Measurements from ENCODE around the gene SERP1. TPM values are rescaled to one million over a fixed set of nuclear protein-coding genes. Genes with fewer than 3 reads are reported as not detected.
"Not testable (repeated sequence)": the region's sequence is repeated elsewhere in the genome, so short reads cannot be mapped to it uniquely, and the experiment has no call there.

Gene SERP1
- polyA plus RNA-seq, 1 of the 3 experiments (the other 2 are of a cell fraction): 77.4 TPM

GRCh38 chr3:150503402-150504099, 42.7 kb downstream of the SERP1 start:
- Histone ChIP-seq H2AFZ (ENCODE audit: low read depth) (no peak overlapping the region), H3K27ac (ENCODE audit: low read depth in 2 of 2, low read length in 1 of 2) (no peak overlapping the region), H3K27me3 (ENCODE audit: insufficient read depth) (no peaks in the 10 kb centered on the region), H3K36me3 (replicated peaks in 1 of 2; ENCODE audit: control insufficient read depth in 1 of 2, insufficient read depth in 2 of 2, low read length in 1 of 2) (no peaks in the 10 kb centered on the region), H3K9me3 (no peaks in the 10 kb centered on the region), H4K20me1 (ENCODE audit: insufficient read depth) (no peaks in the 10 kb centered on the region), H3K4me1 (ENCODE audit: control insufficient read depth in 1 of 2, insufficient read depth in 2 of 2, low read depth in 1 of 2, low read length in 1 of 2) (no peaks in the 10 kb centered on the region), H3K79me2 (ENCODE audit: insufficient read depth) (no peaks in the 10 kb centered on the region), H3K9me2 (no peaks in the 10 kb centered on the region), H3K9ac (no peak overlapping the region), H3K4me3 (ENCODE audit: low read depth in 2 of 2, low read length in 1 of 2) (no peak overlapping the region), H3K4me2 (no peak overlapping the region), H3F3A (replicated peaks; ENCODE audit: insufficient read depth) (peaks cover under 1% of the 10 kb centered on the region)
- WGBS (ENCODE audit: low lambda C conversion rate): 75% methylated on average over 2 of the region's 5 CpGs
- DNase-seq: no peak
- POLR2A ChIA-PET: no interaction called here
- TF ChIP-seq SIN3A (IDR thresholded peaks at IDR 0.05; ENCODE audit: borderline replicate concordance, low read depth, low read length) (no peak), RCOR1 (IDR thresholded peaks at IDR 0.05; ENCODE audit: low read length) (no peak), GABPA (IDR thresholded peaks at IDR 0.05; ENCODE audit: low read depth) (no peak), FOXM1 (IDR thresholded peaks at IDR 0.05; ENCODE audit: low read depth) (no peak), RFX5 (IDR thresholded peaks at IDR 0.05; ENCODE audit: low read length) (no peak), SMC3 (IDR thresholded peaks at IDR 0.05; ENCODE audit: low read depth, low read length) (no peak), POLR2AphosphoS5 (IDR thresholded peaks at IDR 0.05; ENCODE audit: low read depth, low read length) (no peak), RXRA (IDR thresholded peaks at IDR 0.05; ENCODE audit: borderline replicate concordance, low read depth) (no peak), YY1 (IDR thresholded peaks at IDR 0.05; ENCODE audit: low read depth) (no peak), CHD2 (IDR thresholded peaks at IDR 0.05; ENCODE audit: low read length, partially characterized antibody) (no peak), MXI1 (IDR thresholded peaks at IDR 0.05; ENCODE audit: low read depth, low read length) (no peak), EZH2phosphoT487 (IDR thresholded peaks at IDR 0.05; ENCODE audit: borderline replicate concordance, low read depth) (no peak)
- TF ChIP-seq, protein P1, sequence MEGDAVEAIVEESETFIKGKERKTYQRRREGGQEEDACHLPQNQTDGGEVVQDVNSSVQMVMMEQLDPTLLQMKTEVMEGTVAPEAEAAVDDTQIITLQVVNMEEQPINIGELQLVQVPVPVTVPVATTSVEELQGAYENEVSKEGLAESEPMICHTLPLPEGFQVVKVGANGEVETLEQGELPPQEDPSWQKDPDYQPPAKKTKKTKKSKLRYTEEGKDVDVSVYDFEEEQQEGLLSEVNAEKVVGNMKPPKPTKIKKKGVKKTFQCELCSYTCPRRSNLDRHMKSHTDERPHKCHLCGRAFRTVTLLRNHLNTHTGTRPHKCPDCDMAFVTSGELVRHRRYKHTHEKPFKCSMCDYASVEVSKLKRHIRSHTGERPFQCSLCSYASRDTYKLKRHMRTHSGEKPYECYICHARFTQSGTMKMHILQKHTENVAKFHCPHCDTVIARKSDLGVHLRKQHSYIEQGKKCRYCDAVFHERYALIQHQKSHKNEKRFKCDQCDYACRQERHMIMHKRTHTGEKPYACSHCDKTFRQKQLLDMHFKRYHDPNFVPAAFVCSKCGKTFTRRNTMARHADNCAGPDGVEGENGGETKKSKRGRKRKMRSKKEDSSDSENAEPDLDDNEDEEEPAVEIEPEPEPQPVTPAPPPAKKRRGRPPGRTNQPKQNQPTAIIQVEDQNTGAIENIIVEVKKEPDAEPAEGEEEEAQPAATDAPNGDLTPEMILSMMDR (IDR thresholded peaks at IDR 0.05): no peak
- TF ChIP-seq, protein P2, sequence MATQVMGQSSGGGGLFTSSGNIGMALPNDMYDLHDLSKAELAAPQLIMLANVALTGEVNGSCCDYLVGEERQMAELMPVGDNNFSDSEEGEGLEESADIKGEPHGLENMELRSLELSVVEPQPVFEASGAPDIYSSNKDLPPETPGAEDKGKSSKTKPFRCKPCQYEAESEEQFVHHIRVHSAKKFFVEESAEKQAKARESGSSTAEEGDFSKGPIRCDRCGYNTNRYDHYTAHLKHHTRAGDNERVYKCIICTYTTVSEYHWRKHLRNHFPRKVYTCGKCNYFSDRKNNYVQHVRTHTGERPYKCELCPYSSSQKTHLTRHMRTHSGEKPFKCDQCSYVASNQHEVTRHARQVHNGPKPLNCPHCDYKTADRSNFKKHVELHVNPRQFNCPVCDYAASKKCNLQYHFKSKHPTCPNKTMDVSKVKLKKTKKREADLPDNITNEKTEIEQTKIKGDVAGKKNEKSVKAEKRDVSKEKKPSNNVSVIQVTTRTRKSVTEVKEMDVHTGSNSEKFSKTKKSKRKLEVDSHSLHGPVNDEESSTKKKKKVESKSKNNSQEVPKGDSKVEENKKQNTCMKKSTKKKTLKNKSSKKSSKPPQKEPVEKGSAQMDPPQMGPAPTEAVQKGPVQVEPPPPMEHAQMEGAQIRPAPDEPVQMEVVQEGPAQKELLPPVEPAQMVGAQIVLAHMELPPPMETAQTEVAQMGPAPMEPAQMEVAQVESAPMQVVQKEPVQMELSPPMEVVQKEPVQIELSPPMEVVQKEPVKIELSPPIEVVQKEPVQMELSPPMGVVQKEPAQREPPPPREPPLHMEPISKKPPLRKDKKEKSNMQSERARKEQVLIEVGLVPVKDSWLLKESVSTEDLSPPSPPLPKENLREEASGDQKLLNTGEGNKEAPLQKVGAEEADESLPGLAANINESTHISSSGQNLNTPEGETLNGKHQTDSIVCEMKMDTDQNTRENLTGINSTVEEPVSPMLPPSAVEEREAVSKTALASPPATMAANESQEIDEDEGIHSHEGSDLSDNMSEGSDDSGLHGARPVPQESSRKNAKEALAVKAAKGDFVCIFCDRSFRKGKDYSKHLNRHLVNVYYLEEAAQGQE (IDR thresholded peaks at IDR 0.05; ENCODE audit: low read depth, low read length): no peak
- CTCF ChIA-PET: interaction anchor here (1.3 to 2.8 kb wide), 4 partner anchors 8 to 287 kb away, joined by 3 to 12 read pairs (median 4); no protein-coding TSS in a partner anchor

DNA sequence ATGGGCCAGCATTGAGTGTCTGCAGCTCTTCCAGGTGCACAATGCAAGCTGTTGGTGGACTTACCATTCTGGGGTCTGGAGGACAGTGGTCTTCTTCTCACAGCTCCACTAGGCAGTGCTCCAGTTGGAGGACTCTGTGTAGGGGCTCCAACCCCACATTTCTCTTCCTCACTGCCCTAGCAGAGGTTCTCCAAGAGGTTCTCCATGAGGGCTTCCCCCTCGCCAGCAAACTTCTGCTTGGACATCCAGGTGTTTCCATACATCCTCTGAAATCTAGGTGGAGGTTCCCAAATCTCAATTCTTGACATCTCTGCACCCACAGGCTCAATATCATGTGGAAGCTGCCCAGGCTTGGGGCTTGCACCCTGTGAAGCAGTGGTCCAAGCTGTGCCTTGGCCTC, 45.3 kb downstream of the SERP1 start:
- 50% methylated on average over 1 of the region's 1 CpG for WGBS (ENCODE audit: low lambda C conversion rate)
- H3K27me3 ChIP-seq (ENCODE audit: insufficient read depth); H3K9ac ChIP-seq; H3K79me2 ChIP-seq (ENCODE audit: insufficient read depth); H3F3A ChIP-seq (replicated peaks; ENCODE audit: insufficient read depth); H4K20me1 ChIP-seq (ENCODE audit: insufficient read depth); POLR2A ChIA-PET; H3K4me3 ChIP-seq (ENCODE audit: low read depth in 2 of 2, low read length in 1 of 2); H2AFZ ChIP-seq (ENCODE audit: low read depth); H3K4me2 ChIP-seq; H3K36me3 ChIP-seq (replicated peaks in 1 of 2; ENCODE audit: control insufficient read depth in 1 of 2, insufficient read depth in 2 of 2, low read length in 1 of 2); H3K9me3 ChIP-seq; H3K27ac ChIP-seq (ENCODE audit: low read depth in 2 of 2, low read length in 1 of 2); H3K4me1 ChIP-seq (ENCODE audit: control insufficient read depth in 1 of 2, insufficient read depth in 2 of 2, low read depth in 1 of 2, low read length in 1 of 2); H3K9me2 ChIP-seq; DNase-seq: not testable (repeated sequence)
- CTCF ChIA-PET: interaction anchor here (1.1 kb wide), 1 partner anchor 9 kb away, joined by 3 read pairs; no protein-coding TSS in a partner anchor
